Measurements from ENCODE around the gene MICAL3.
"Not testable (repeated sequence)": the region's sequence is repeated elsewhere in the genome, so short reads cannot be mapped to it uniquely, and the experiment has no call there.

The MICAL3 gene

DNA sequence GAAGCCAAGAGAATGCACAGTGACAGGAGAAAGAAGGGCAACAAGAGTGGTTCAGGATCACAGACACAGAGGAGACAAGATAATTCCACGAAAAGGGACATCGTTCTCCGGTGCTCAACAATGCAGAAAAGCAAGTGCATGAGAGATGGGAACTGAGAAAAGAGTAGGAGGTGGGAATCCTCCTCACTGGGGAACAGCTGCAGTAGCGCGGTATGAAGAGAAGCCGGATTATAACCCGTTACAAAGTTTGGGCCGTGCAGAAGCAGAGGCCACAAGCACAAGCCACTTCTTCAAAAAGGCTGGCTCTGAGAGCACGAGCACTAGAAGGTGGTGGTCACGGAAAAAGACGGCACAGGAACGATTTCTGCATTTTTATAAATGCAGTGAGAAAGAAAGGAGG, 135.9 kb downstream of the MICAL3 start:
- DNase-seq (ENCODE audit: low read depth in 2 of 2): no peak

- no peak for DNase-seq (ENCODE audit: low read depth in 2 of 2)
Measured at GRCh38 chr22:17884893-17885292, 139.5 kb downstream of the MICAL3 start.

DNA sequence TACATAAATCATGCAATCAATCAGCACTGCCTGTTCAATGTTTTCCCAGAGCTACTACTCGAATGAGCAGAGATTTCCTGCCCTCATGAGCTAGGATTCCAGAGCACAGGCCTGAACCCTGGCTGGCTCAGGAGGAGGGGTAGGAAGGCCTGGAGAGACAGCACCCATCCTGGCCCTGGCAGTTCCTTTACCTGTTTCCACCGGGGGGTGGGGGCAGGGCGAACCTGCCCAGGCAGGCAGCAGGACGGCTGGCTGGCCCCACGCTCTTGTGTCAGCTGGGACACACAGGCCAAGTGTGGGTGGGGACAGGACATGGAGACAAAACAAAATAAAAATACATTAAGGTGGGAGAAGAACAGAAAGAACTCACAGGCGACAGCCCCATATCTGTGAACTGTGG, 140.3 kb downstream of the MICAL3 start:
- no peak for DNase-seq (ENCODE audit: low read depth in 2 of 2)

- no peak for DNase-seq (ENCODE audit: low read depth in 2 of 2)
Measured at GRCh38 chr22:17883356-17883755, 141.0 kb downstream of the MICAL3 start.

- DNase-seq (ENCODE audit: low read depth in 2 of 2): no peak
Measured at GRCh38 chr22:17882727-17883126, 141.6 kb downstream of the MICAL3 start.

- no peak for DNase-seq (ENCODE audit: low read depth in 2 of 2)
Measured at GRCh38 chr22:17882162-17882561, 142.2 kb downstream of the MICAL3 start.

GRCh38 chr22:17881366-17881765, 143.0 kb downstream of the MICAL3 start:
- DNase-seq (ENCODE audit: low read depth in 2 of 2): no peak

DNA sequence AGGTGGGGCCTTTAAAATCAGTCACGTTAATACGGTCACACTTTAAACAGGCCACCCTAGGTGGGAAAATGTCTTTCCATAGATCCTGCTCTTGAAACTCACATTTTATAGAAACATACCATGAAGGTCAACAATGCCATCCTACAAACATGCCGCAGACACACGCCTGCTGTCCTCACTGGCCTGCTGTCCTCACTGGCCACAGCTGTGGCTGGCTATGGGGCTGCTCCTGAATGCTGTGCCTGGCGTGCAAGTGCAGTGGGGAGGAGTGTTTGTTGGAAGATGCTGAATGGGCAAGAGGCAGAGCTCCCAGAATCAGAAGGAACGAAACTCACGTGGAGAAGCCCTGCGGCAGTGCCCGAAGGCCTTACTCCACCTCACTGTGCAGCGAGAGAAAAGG, 143.9 kb downstream of the MICAL3 start:
- DNase-seq (ENCODE audit: low read depth in 2 of 2): no peak

DNA sequence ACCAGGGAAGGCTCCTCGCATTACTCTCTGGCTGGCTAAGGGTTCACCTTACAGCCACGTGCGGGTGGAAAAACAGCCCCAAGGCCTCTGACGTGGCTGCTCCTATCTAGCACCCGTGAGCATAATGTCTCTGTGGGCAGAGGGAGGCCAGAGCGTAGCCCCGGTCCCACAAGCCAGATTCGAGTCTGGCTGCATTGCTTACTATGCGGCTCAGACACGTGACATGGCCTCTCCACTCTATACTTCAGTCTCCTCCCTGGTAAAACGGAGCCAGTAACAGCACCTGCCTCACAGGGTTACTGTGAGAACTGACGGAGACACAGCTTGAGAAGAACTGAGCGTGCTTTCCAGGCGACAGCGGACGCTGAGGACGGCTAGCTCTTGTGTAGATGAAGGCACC, 144.3 kb downstream of the MICAL3 start:
- no peak for DNase-seq (ENCODE audit: low read depth in 2 of 2)

GRCh38 chr22:17878941-17879340, 145.4 kb downstream of the MICAL3 start:
- DNase-seq (ENCODE audit: low read depth in 2 of 2): no peak

- DNase-seq (ENCODE audit: low read depth in 2 of 2): no peak
Measured at GRCh38 chr22:17878186-17878694, 146.1 kb downstream of the MICAL3 start.

DNA sequence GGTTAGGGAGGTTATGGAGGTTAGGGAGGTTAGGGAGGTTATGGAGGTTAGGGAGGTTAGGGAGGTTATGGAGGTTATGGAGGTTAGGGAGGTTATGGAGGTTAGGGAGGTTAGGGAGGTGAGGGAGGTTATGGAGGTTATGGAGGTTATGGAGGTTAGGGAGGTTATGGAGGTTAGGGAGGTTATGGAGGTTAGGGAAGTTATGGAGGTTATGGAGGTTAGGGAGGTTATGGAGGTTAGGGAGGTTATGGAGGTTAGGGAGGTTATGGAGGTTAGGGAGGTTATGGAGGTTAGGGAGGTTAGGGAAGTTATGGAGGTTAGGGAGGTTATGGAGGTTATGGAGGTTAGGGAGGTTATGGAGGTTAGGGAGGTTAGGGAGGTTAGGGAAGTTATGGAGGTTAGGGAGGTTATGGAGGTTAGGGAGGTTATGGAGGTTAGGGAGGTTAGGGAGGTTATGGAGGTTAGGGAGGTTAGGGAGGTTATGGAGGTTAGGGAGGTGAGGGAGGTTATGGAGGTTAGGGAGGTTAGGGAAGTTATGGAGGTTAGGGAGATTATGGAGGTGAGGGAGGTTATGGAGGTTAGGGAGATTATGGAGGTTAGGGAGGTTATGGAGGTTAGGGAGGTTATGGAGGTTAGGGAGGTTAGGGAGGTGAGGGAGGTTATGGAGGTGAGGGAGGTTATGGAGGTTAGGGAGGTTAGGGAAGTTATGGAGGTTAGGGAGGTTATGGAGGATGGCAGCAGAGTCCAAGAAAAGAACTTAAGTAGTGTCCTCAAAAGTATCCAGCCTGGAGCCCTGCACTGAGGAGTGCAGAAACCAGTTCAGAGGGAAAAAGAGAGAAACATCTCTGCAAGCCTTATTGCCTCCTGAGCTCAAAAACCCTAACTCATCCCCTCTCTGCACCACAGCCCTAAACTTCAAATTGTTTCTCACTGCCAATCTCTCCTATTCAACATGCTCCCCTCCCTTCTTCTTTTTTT, 147.2 kb downstream of the MICAL3 start:
- DNase-seq (ENCODE audit: low read depth in 2 of 2): not testable (repeated sequence)

DNA sequence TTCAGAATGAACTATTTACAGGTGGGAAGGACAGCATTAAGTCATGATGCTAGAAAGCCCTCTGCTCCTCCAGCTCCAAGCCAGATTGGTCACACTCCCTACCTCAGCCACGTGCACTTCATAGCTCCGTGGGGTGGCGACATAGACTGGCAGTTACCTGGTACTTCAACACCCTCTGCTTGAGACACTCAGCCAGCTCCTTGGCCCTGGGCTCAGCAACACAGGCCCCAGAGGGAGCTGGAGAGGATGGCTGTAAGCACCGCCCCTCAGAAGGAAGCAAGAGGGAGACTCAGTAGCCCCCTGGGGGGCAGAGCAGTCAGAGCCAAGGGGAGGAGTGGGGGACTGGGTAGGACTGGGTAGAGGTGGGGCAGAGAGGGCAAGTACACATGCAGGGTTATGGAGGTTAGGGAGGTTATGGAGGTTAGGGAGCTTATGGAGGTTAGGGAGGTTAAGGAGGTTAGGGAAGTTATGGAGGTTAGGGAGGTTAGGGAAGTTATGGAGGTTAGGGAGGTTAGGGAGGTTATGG, 148.0 kb downstream of the MICAL3 start:
- no peak for DNase-seq (ENCODE audit: low read depth in 2 of 2)

GRCh38 chr22:17875631-17876030, 148.7 kb downstream of the MICAL3 start:
- DNase-seq (ENCODE audit: low read depth in 2 of 2): no peak

- DNase-seq (ENCODE audit: low read depth in 2 of 2): no peak
Measured at GRCh38 chr22:17875156-17875555, 149.2 kb downstream of the MICAL3 start.

DNA sequence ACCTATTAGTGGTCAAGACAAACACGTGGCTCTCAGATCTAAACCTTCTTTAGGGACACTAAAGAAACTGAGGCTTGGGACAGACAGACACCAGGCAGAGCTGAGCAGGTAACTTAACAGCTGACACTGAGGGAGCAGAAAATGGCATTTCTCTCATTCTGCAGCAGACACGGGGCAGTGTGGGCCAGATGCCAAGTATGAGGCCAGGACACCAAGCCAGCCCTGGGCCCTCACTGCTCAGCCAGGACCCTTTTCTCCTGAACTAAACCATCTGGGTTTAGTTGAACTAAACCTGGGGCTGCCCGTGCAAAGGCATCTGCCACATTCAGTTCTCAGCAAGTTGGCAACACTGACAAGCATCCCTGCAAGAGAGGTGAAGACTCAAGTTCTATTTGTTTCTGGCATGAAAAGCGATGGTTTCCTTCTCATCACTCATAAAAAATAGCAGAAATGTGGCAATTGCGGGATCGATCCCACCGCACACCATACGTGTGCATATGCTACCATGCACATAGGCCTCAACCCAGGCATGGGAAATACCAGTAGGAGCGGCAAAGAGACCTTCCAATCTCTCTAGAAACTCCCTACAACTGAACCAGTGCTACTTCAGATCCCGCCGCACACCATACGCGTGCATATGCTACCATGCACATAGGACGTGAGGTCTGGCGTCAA, 150.0 kb downstream of the MICAL3 start:
- no peak for DNase-seq (ENCODE audit: low read depth in 2 of 2)

GRCh38 chr22:17873804-17874203, 150.6 kb downstream of the MICAL3 start:
- no peak for DNase-seq (ENCODE audit: low read depth in 2 of 2)

- no peak for DNase-seq (ENCODE audit: low read depth in 2 of 2)
Measured at GRCh38 chr22:17873116-17873515, 151.2 kb downstream of the MICAL3 start.

DNA sequence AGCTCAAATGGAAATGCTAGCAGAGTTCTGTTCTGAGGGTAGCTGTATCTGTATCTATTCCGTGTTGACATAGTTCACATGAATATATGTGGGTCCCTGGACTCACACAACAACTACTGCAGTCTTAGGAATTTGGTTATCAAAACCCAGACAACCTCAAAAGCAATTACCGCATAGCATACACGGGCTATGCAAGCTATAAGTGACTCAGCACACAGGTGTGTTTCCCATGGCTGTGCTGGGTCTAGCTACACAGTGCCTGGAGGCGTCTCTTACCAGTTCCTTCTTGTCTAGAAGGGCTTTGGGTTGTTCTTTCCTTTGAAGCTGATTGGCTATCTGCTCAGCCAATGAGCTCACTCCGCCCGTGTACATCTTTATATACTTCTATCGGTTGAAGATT, 151.9 kb downstream of the MICAL3 start:
- no peak for DNase-seq (ENCODE audit: low read depth in 2 of 2)

- DNase-seq (ENCODE audit: low read depth in 2 of 2): no peak
Measured at GRCh38 chr22:17871726-17872458, 152.5 kb downstream of the MICAL3 start.

GRCh38 chr22:17870407-17870806, 154.0 kb downstream of the MICAL3 start:
- no peak for DNase-seq (ENCODE audit: low read depth in 2 of 2)
